Colon (tissue), 2 donors: Measurements from ENCODE around the gene EFCAB9.

Experiments used
- FAIRE-seq: peaks from 2 replicates; lab custom pipeline; 2012; peaks lifted over from hg19 to GRCh38; lab: Jason Lieb, UNC
- donor health status: control.
- donor health status: control.

Gene EFCAB9

DNA sequence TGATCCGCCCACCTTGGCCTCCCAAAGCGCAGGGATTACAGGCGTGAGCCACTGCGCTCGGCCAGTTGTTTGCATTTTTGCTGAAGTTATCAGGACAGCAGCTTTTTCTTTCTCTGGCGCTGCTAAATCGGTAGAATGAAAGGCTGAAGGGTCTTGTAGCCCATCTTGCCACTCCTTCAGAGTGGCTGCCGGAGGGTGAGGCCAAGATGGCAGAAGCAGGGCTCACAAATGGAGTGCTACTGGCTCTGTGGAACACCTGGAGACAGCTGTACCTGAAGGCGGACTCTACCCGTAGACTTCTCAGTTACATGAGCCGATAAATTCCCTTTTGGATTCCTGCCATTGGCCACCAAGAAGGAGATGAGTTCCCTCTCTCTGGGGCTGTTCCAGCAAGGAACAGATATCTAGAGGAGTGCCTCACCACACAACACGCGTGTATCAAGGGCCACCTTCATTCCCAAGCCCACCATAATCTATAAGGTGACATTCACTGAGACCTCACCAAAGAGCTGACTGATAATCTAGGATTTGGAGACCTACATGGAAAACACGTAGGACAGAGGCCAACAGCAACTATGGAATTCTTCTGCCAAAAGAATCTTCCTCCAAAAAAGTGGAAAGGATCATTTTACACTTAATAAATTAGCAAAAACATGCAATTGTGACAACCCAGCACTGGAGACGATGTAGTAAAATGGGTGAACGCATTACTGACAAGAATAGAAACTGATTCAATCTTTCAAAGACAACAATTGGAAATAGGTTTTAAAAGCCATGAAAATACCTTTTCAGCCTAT, 27.7 kb upstream of the EFCAB9 start:
- FAIRE-seq = no peak

DNA sequence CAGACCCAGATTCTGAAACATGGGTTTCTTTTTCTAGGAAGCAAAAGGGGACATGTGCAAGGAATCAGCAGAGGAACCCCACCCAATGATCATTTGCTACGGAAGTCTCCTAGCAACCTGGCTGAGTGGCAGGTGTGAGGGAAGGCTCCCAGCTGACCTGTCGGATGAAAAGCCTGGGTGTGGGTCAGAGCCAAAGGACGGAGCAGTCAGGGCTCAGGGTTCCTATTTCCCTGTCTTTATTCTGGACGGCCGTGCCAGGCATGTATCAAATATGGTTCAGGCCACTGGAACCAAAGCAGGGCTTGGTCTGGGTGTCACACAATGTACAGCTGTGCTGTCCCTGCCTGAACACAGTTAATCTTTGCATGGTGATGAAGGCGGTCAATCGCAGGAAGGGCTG, 26.1 kb upstream of the EFCAB9 start:
- FAIRE-seq = no peak

- FAIRE-seq = no peak
Observed at GRCh38 chr5:172168311-172168710, 25.7 kb upstream of the EFCAB9 start.

DNA sequence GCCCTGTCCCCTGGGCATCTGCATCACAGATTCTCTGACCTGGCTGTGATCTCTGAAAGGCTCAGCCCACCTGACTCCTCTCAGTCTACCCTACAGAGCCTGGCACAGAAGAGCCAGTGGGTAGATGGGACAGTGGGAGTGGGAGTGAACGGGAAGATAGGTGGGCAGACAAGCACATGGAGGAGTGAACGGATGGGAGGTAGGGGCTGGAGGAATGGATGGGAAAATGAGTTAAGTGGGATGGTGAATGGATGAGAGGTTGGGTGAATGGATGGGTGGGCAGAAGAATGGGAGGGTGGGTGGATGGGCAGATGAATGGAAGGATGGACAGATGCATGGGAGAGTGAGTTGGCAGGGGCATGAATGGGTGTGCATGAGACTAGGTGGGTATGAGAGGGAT, 24.8 kb upstream of the EFCAB9 start:
- no peak for FAIRE-seq

DNA sequence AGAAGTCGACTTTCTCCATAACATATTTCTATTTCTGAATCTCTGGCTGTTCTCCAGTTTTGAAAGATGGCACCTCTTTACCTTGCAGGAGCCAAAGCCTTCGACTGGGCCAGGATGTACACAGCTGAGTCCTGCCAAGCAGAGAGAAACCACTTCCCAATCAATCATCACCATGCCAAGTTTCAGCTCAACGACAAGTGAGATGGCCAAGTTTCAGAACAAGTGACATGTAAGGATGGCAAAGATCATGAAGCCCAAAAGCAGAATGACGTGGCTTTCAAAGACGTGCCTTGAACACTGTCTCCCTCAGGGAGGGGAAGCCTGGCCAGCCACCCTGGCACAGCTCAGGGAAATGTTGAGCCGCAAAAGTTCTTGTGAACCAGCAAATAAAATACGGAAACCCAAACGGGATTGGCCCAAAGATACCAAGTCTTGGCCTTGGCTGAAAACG, 23.7 kb upstream of the EFCAB9 start:
- FAIRE-seq = no peak

GRCh38 chr5:172171118-172171517, 22.9 kb upstream of the EFCAB9 start:
- FAIRE-seq = no peak

DNA sequence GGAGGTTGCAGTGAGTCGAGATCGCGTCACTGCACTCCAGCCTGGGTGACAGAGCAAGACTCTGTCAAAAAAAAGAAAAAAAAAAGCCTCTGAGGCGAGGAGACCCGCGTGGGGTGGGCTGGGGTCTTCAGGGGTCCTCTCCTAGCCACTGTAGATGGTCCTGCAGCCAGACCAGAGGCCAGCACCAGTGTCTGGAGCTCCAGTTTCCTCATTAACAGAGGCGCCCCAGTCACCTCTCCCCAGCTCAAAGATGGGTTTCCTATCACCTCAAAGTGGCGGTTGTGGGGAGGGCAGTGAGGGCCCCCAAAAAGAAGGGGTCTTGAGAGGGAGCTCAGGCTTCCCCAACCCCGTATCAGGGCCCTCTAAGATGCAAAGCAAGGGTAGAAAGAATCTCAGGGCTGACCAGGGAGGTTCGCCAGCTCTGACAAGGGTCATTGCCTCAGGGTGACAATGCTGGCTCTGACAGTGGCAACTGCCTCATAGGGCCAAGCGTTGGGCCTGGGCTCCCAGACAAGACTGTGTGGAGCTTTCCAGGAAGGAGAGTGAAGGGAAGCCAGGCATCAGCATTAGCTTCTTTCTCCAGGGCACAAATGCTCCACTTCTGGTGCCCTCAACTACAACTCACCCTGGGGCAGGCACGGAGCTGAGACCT, 20.9 kb upstream of the EFCAB9 start:
- FAIRE-seq = no peak

GRCh38 chr5:172173564-172174153, 20.3 kb upstream of the EFCAB9 start:
- FAIRE-seq = no peak

DNA sequence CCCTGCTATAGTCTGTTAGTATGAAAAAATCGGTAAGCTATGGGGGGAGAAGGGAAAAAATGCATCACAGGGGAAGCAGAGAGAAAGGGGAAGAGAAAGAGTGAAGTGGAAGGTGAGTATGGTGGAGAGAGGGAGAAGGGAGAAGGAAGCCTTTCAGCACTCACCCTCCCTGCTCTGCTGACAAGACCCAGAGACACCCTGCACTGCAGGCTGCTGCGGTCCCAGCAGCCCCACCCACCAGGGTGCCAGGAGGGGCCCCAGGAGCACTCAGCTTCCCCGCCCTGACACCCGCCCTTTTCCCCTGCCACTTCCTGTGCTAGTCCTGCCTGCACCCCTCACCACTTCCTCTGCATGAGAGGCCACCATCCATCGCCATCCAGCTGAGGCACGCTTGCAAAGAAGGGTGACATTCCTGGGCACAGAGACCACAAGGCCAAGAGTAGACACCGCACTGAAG, 18.7 kb upstream of the EFCAB9 start:
- no peak for FAIRE-seq

- no peak for FAIRE-seq
Observed at GRCh38 chr5:172177176-172177575, 16.8 kb upstream of the EFCAB9 start.

- FAIRE-seq = no peak
Observed at GRCh38 chr5:172178301-172178987, 15.5 kb upstream of the EFCAB9 start.

- no peak for FAIRE-seq
Observed at GRCh38 chr5:172178991-172179989, 14.7 kb upstream of the EFCAB9 start.

DNA sequence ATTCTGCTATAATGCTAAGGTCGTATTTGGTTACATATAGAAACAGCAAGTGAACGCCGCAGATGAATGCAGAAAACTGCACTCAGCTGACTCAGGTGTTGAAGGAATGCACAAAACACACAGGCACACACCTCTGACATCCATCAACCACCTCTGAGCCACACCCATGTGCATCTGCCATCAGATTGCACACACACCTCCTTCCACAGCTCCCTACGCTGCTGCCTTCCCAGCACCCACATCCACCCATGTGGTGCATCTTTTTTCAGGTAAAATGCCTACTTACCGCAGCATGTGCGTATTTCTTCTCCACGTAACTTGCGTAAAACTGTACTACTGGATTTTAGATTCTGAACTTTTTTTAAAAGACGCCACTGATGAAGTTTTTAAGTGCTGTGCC, 13.0 kb upstream of the EFCAB9 start:
- FAIRE-seq = no peak

DNA sequence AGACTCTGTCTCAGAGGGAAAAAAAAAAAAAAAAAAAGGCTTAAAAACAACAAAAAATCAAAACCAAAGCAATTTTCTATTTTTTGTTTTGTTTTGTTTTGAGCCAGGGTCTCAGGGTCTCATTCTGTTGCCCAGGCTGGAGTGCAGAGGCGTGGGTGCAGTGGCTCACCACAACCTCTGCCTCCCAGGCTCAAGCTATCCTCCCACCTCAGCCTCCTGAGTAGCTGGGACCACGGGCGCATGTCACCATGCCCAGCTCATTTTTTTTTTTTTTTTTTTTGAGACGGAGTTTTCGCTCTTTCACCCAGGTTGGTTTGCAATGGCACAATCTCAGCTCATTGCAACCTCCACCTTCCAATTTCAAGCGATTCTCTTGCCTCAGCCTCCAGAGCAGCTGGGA, 11.7 kb upstream of the EFCAB9 start:
- no peak for FAIRE-seq

DNA sequence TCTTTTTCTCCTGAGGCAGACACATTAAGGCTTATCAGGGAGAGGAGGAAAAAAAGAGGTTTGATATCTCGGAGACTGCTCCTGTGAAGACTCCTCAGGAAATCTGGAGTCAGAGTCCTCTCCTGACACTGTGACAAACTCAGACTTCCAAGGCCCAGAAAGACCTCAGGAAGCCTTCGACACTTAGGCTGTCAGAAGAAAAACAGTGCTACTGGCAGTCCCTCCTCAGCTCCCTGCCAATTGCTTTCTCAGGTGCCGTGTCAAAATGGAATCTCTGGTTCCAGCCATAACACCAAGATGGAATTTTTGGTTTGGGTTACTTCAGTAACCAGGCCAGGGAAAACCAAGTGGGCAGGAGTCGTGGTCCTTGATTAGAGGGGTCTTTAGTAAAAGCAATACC, 10.1 kb upstream of the EFCAB9 start:
- FAIRE-seq = no peak

GRCh38 chr5:172185096-172185461, 8.9 kb upstream of the EFCAB9 start:
- FAIRE-seq = no peak

GRCh38 chr5:172186114-172186695, 7.8 kb upstream of the EFCAB9 start:
- no peak for FAIRE-seq

DNA sequence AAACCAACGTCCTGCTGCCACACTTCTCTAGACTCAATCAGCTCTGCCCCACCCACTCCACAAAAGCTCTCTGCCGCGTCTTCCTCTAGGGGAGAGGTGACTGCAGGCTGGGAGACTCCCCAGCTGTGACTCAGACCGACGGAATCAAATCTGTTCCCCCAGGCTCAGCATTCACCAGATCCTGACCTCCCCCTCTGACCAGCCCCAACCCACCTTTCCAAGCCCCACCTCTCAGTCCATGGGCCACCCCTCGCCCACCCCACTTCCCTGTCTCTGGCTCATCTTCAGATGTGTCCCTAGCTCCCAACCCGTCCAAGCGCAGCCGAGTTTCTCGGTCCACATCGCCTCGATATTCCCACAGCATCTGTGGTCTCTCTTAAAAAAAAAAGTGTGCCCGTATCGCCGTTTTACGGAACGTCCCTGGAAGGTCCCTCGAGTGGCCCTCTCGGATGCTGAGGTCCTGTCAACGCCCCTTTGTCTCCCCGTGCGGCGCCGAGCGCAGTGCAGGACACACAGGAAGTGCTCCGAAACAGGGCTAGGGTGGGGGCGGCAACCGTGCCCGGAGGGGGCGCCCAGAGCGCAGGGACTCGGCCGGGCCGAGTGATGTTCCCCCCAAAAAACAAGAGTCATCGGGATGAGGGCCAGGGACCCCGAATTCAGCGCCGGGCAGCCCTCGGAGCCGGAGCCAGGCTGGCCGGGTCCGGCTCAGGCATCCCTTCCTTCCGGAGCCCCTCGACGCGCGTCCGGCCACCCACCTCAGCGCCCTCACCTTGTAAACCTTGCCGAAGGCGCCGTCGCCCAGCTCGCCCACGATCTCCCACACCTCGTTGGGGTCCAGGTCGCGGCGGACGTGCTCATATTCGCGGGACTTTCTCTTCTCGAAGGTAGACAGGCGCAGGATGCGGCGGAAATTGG, 6.6 kb upstream of the EFCAB9 start:
- FAIRE-seq = no peak

DNA sequence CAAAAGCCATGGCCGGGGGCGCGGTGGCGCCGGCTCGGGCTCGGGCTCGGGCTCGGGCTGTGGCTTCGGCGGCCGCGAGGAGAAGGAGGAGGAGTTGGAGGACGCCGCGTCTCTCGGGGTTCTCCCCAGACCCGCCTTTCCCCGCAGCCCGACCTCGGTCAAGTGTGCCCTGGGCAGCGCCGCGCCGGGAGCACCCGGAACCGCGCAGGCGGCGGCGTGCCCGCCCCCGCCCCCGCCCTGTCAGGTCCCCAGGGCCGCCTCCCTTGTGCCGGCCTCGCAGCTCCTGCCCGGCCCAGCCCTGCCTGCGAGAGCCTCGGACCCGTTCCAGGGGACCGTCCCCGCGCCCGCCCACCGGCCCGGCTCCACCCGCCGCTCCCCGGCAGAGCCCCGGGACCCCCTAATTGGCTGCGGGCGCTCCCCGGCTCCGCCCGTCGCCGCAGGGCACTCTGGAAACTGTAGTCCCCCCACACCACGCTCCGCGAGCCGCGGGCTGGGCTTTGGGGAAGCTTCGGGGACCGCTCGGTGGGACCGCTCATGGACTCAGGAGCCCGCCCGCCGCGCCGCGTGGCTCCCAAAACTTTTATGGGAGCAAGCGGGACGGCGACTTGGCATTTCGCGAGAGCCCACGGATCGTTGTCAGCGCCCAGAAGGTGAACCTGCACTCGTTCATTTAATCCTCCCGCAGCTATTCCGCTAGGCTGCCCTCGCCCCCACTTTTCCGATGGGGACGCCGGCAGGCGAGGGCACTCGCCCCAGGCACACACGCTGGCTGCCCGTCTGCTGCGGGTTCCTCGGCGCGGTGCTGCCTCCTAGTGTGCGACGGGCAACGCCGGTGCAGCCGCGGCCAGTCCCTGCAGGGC, 5.7 kb upstream of the EFCAB9 start, which contains the start of gene STK10:
TSS of gene STK10 (minus strand) at position 192 of the 860 bp plus-strand sequence. CDS start at position 10, 182 bp downstream.
- FAIRE-seq = no peak
